ENCODE results near the gene EGR1. TPM values are rescaled to one million over a fixed set of nuclear protein-coding genes. Genes with fewer than 3 reads are reported as not detected.

EGR1 gene
- total RNA-seq (2022; extraction: Qiagen RNA extraction), result 8.6 to 14.0 TPM (median 11.8 TPM) in 5 replicates

GRCh38 chr5:138465261-138466124 is at the start of gene EGR1:
Gene EGR1, plus strand, starts transcription at chr5:138465479. Its CDS starts 283 bp downstream, at chr5:138465762.

GRCh38 chr5:138438724-138439476 is 26.4 kb upstream of the EGR1 start, which contains the start of gene REEP2:
Gene REEP2, plus strand, starts transcription at chr5:138439057. Its CDS starts 152 bp downstream, at chr5:138439209.

Other genes starting within 250 kb of the EGR1 start
- gene GFRA3, start 190.9 kb upstream of the EGR1 start, total RNA-seq (2022; extraction: Qiagen RNA extraction), result 0.05 to 0.07 TPM in 2 of 5 replicates, not detected in the others
- gene CDC25C, start 133.7 kb upstream of the EGR1 start, total RNA-seq (2022; extraction: Qiagen RNA extraction), result 9.0 to 11.0 TPM (median 9.7 TPM) in 5 replicates
- gene FAM53C, start 127.2 kb upstream of the EGR1 start, total RNA-seq (2022; extraction: Qiagen RNA extraction), result 17.4 to 21.1 TPM (median 19.6 TPM) in 5 replicates
- gene KDM3B, start 112.8 kb upstream of the EGR1 start, total RNA-seq (2022; extraction: Qiagen RNA extraction), result 38.3 to 45.6 TPM (median 43.9 TPM) in 5 replicates
- gene REEP2, start 26.4 kb upstream of the EGR1 start, total RNA-seq (2022; extraction: Qiagen RNA extraction), result 6.2 to 7.7 TPM (median 6.7 TPM) in 5 replicates
- 135 to 153 TPM (median 139 TPM) in 5 replicates for gene ETF1, start 77.8 kb downstream of the EGR1 start, total RNA-seq (2022; extraction: Qiagen RNA extraction)
- 303 to 366 TPM (median 343 TPM) in 5 replicates for gene HSPA9, start 109.9 kb downstream of the EGR1 start, total RNA-seq (2022; extraction: Qiagen RNA extraction)

Measured in A549 treated with dexamethasone at 1 μM for 4 hours (cell line).